Kidney epithelial cell (primary cell): ENCODE data around the gene APP. TPM values are rescaled to one million over a fixed set of nuclear protein-coding genes. Genes with fewer than 3 reads are reported as not detected.

Source experiments
- DNase-seq: peaks from one replicate; pipeline ENCODE4 v3.0.0-alpha.2; 2010; ENCODE audit warnings: low read depth
- H3K27me3 ChIP-seq: 2 replicates; pipeline ENCODE4 v1.6.0; 2011; ENCODE audit warnings: low read length; ENCODE audit not compliant: control insufficient read depth, insufficient read depth
- H3K36me3 ChIP-seq: 2 replicates; pipeline ENCODE4 v1.5.1; 2011; ENCODE audit warnings: low read length; ENCODE audit not compliant: control insufficient read depth, insufficient read depth
- H3K4me3 ChIP-seq: 2 replicates; pipeline ENCODE4 v1.5.1; 2011; ENCODE audit warnings: low read depth, mild to moderate bottlenecking, control low read depth, low read length
- total RNA-seq: library from RNA; depleted of rRNA; stranded (reverse); fragments of >200 nt; gene quantifications from 2 replicates; pipeline ENCODE4 v1.2.3, GENCODE V29; 2015
- TF ChIP-seq, protein P1 (sequence below): IDR thresholded peaks from 2 replicates; pipeline ENCODE4 v1.5.1; 2011; ENCODE audit warnings: mild to moderate bottlenecking, moderate library complexity, low read length, control low read depth, inconsistent platforms; ENCODE audit not compliant: insufficient read depth, poor library complexity, severe bottlenecking

APP gene
- total RNA-seq, 1 donor from 2014 or later = 624 TPM

DNA sequence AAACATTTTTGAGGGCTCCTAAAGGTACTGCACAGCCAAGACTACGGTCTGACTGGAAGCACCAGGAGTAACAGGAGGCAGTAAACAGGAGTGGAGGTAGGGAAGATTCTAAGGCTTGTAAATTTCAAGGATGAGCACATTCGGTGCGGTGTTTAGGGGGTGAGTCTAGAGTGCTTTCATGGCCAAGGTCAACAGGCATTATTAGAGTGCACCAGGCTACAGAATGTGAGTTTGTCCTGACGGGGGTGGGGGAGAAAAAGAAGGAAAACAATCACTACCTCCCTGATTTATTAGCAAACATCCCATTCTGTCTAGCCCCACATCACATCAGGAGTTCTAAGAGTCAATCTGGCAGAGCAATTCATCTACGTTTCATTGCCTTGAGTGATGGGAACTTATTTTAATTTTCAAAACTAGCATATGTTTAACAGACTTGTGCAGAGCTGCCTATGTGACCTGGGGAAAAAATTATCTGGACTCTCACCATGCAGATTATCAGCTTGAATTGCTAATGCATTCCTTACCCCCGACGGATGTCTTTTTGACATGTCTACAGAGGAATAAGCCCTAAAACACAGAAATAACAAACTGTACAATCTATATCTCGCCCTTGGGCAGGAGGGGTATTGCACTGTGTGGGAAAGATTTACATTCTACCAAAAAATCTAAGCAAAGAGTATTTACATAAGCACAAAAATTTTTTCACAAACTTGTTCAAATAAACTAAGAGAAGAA is 45.0 kb downstream of the APP start:
- H3K36me3 ChIP-seq = no peaks in the 10 kb centered on the region
- no peak overlapping the region for H3K4me3 ChIP-seq
- H3K27me3 ChIP-seq = no peaks in the 10 kb centered on the region
- no peak for DNase-seq
- TF ChIP-seq, protein P1, sequence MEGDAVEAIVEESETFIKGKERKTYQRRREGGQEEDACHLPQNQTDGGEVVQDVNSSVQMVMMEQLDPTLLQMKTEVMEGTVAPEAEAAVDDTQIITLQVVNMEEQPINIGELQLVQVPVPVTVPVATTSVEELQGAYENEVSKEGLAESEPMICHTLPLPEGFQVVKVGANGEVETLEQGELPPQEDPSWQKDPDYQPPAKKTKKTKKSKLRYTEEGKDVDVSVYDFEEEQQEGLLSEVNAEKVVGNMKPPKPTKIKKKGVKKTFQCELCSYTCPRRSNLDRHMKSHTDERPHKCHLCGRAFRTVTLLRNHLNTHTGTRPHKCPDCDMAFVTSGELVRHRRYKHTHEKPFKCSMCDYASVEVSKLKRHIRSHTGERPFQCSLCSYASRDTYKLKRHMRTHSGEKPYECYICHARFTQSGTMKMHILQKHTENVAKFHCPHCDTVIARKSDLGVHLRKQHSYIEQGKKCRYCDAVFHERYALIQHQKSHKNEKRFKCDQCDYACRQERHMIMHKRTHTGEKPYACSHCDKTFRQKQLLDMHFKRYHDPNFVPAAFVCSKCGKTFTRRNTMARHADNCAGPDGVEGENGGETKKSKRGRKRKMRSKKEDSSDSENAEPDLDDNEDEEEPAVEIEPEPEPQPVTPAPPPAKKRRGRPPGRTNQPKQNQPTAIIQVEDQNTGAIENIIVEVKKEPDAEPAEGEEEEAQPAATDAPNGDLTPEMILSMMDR = no peak

DNA sequence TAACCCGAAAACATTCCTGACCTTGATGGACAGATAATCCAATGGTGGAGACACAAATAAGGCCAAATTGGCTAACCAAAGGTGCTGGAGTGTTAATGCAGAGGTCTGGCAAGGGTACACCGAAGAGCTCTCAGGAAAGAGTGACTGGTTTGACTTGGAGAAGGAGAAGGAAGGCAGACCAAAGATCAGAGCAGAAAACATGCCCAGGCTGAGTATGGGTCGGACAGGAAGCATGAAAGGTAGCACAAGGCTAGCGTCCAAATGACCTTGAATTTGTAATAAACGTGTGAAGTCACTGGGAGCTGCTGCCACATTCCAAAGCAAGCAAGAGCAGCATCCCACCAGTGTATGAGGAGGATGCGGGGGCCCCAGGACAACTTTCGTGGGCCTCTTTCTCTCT is 45.7 kb downstream of the APP start:
- Histone ChIP-seq H3K4me3 (no peak overlapping the region), H3K27me3 (no peaks in the 10 kb centered on the region), H3K36me3 (no peaks in the 10 kb centered on the region)
- DNase-seq = no peak
- TF ChIP-seq, protein P1 = no peak

GRCh38 chr21:26124421-26124833 is 46.1 kb downstream of the APP start:
- Histone ChIP-seq H3K27me3 (no peaks in the 10 kb centered on the region), H3K36me3 (no peaks in the 10 kb centered on the region), H3K4me3 (no peak overlapping the region)
- DNase-seq = no peak
- TF ChIP-seq, protein P1 = no peak

DNA sequence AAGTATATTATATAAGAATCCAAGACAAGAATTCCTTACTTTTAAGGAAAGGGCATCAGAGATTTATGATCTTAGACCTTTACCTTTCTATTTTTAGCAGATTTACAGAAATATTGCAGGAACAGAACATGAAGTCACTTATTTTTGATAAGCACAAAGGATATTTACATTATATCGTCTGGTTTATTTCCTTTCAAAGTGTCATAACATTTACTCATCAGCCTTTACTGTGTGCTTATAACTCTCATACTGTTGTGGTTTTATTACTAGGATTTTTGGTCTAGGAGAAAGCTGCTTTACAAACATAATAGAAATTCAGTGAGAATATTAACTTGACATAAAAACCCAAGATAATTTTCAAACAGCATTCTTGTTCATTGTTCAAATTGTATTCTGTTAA is 47.6 kb downstream of the APP start:
- no peaks in the 10 kb centered on the region for H3K36me3 ChIP-seq
- TF ChIP-seq, protein P1 = no peak
- H3K4me3 ChIP-seq = no peak overlapping the region
- H3K27me3 ChIP-seq = no peaks in the 10 kb centered on the region
- no peak for DNase-seq

DNA sequence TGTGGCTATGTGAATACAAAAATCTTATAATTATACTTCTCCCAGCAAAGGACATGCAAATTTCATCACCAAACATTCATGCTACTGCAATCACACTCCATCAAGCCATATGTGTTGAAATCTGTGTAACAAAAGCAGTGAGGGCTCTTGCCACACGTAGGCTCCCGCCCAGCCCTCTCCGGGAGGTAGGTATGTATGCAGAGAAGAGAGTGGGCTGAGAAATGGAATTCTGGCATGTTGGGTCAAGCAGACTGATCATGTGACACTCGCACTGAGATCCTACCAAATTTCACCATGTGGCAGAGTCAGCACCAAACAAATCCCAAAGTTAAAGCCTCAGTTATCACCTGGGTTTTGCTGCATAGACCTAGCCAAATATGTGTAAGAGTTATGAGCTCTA is 49.7 kb downstream of the APP start:
- Histone ChIP-seq H3K36me3 (no peaks in the 10 kb centered on the region), H3K4me3 (no peak overlapping the region), H3K27me3 (no peaks in the 10 kb centered on the region)
- TF ChIP-seq, protein P1 = no peak
- DNase-seq = no peak

DNA sequence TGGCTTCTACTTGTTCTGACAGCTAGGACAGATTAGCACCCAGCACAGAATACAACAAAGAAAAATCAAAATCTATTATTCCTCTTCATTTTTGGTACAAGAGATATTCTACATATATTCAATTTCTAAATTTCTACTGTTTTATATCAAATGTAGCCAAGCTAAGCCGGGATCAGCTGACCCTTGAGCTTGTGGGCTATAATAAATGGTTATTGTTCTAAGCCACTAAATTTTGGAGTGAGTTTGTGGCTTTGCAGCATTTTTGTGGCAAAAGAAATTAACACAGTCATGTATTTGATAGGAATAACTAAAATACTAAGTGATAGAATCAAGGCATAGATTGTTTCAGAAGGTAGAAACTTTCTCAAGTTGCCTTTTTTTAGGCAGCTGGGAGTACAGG is 50.7 kb downstream of the APP start:
- DNase-seq = no peak
- no peaks in the 10 kb centered on the region for H3K27me3 ChIP-seq
- H3K36me3 ChIP-seq = no peaks in the 10 kb centered on the region
- no peak overlapping the region for H3K4me3 ChIP-seq
- TF ChIP-seq, protein P1 = no peak
